NCI-H524 treated with DMSO at 0.1 percent for 48 hours (cell line): Measurements from ENCODE around the gene MRPL11.
"Not testable (repeated sequence)": the region's sequence is repeated elsewhere in the genome, so short reads cannot be mapped to it uniquely, and the experiment has no call there.

Experiments
- DNase-seq: peaks from one replicate; lab custom pipeline; 2025; lab: John Stamatoyannopoulos, UW

MRPL11 gene

GRCh38 chr11:66431287-66431686, 7.4 kb downstream of the MRPL11 start:
- DNase-seq: not testable (repeated sequence)

- DNase-seq: no peak
Measured at GRCh38 chr11:66429983-66430602, 8.6 kb downstream of the MRPL11 start.

GRCh38 chr11:66428933-66429332, 9.7 kb downstream of the MRPL11 start:
- DNase-seq: no peak

GRCh38 chr11:66426314-66426713, 12.3 kb downstream of the MRPL11 start:
- DNase-seq: no peak

- no peak for DNase-seq
Measured at GRCh38 chr11:66421492-66422205, 17.0 kb downstream of the MRPL11 start.

GRCh38 chr11:66420671-66421476, 17.8 kb downstream of the MRPL11 start, which contains the start of gene NPAS4:
Gene NPAS4, plus strand, starts transcription at chr11:66421035. Its CDS starts 145 bp downstream, at chr11:66421180.
- DNase-seq: no peak

- DNase-seq: no peak
Measured at GRCh38 chr11:66419825-66420224, 18.8 kb downstream of the MRPL11 start.

GRCh38 chr11:66418986-66419308, 19.7 kb downstream of the MRPL11 start:
- no peak for DNase-seq

GRCh38 chr11:66418168-66418985, 20.3 kb downstream of the MRPL11 start:
- no peak for DNase-seq

GRCh38 chr11:66417000-66417399, 21.6 kb downstream of the MRPL11 start:
- DNase-seq: no peak

GRCh38 chr11:66415423-66415822, 23.2 kb downstream of the MRPL11 start:
- no peak for DNase-seq

GRCh38 chr11:66414120-66414934, 24.3 kb downstream of the MRPL11 start:
- no peak for DNase-seq

GRCh38 chr11:66413167-66413566, 25.5 kb downstream of the MRPL11 start:
- no peak for DNase-seq

- no peak for DNase-seq
Measured at GRCh38 chr11:66412110-66412509, 26.5 kb downstream of the MRPL11 start.

GRCh38 chr11:66411323-66411722, 27.3 kb downstream of the MRPL11 start:
- no peak for DNase-seq

GRCh38 chr11:66410191-66410590, 28.5 kb downstream of the MRPL11 start:
- no peak for DNase-seq

GRCh38 chr11:66409226-66409625, 29.4 kb downstream of the MRPL11 start:
- DNase-seq: no peak

- DNase-seq: peak; percentile 47
Measured at GRCh38 chr11:66408488-66409214, 30.0 kb downstream of the MRPL11 start.

GRCh38 chr11:66407651-66408050, 31.0 kb downstream of the MRPL11 start:
- DNase-seq: no peak

GRCh38 chr11:66393954-66394353, 44.7 kb downstream of the MRPL11 start:
- no peak for DNase-seq

GRCh38 chr11:66391322-66391721, 47.3 kb downstream of the MRPL11 start:
- DNase-seq: no peak
